Activated CD4-positive, alpha-beta T cell treated with anti-CD3 and anti-CD28 coated beads, Interleukin-10, Interleukin-2, amounts not matched to agents 100 ng/mL and 50 ng/mL, durations not matched to agents 16 hours and 8 hours (primary cell): ENCODE measurements around the gene RASGRF2.
"Not testable (repeated sequence)": the region's sequence is repeated elsewhere in the genome, so short reads cannot be mapped to it uniquely, and the experiment has no call there.

Experiments used
- DNase-seq: peaks from one replicate; pipeline ENCODE4 v3.0.0-alpha.2; 2020

Gene RASGRF2

DNA sequence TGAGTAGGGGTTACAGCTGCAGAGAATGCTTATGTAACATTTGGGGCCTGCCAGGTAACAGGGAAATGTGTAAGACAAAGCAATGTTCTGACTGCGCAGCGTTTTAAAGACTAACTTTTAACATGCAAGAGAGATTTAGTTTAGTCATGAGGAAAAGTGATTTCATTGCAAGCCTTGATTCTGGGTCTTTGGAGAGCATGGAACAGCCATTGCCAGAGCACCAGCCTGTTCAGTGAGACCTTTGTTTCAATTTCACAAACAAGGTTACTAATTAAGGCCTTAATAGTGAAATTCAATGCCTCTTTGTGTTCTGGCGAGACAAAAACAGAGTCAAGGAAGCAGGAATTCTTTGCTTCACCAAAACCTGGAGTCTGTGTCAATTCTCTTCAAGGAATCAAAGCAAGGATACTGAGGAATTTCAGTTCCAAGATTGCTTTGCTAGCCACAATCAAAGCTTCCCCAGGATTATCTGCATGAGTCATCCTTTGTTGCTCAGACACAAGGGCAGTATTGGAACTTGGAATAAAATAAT, 287.3 kb downstream of the RASGRF2 start:
- DNase-seq: no peak

DNA sequence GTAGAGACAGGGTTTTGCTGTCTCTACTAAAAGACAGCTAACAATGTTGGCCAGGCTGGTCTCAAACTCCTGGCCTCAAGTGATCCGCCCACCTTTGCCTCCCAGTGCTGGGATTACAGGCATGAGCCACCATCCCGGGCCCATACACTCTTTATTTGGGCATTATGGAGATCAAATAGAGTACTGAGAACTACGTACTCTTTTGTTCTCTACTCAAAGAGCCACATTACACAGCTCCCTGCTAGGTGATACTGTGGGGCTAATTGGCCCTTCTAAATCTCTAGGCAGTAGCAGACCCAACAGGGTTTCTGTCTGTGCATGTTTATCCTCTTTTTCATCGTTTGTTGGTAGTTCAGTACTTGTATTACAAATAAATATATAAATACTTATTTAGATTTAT, 289.1 kb downstream of the RASGRF2 start:
- no peak for DNase-seq

DNA sequence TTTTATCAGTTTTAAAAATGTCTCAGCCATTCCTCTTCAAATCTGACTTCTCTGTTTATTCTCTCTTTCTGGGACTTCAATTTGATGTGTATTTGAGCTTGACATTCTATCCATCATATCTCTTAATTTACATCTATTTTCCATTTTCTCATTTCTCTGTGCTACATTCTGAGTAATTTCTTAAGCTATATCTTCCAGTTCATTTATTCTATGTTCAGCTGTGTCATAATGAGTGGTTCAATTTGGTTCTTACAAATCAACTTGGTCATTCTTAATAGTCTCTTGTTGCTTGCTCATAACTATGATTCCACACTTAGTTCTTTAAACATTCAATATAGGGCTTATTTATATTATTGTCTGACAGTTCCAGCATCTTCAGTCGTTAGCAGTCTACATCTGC, 289.8 kb downstream of the RASGRF2 start:
- no peak for DNase-seq

DNA sequence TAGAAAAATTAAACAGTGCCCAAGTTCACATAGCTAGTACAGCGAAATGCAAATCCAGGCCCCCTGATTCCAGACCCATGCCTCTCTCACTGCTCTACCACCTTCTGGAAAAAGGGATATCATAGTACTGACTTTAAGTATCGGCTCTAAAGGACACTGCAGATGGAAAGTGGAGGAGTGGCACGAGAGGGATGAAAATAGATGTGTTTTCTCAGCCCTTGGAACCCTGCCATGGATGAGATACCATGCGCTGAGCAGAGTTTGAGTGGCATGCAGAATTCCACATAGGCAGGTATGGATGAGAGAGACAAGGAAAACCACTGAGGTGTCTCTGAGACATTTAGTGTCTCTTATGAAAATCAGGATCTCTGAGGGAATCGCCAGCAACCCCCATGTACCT, 291.8 kb downstream of the RASGRF2 start:
- no peak for DNase-seq

DNA sequence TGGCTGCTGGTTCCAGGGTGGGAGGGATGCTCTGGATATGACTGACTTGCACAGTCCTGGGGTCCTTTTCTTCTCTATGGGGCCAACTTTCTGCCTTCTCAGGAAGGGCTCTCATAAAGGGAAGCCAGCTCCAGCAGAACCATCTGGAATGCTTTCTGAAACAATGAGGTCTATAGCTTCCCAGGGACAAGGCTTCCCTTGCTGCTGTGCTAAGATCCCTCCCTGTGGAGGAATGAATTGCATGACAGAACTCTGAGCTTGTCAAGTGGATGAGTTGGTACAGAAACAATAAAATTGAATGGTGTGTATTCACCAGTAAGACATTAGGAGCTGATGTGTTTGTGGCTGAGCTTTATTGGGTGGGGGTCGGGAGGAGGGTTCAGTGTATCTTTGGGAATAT, 292.7 kb downstream of the RASGRF2 start:
- DNase-seq: no peak

DNA sequence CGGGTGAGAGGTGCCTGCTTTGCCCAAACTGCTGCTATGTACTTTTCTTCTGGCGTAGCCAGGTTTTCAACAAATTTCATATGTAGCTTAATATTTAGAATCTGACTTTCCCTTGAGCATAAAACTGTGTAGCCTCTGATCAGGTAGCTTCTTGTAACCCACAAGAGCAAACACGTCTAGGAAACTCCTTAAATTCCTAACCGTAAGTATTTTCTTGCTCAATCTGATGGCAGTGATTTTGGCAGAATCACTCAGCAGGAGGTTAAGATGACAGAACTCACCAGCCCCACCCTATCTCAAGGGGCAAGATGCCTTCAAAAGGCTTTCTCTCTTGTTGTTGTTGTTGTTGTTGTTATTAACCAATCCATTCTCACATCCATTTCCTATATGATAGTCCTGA, 293.7 kb downstream of the RASGRF2 start:
- no peak for DNase-seq

DNA sequence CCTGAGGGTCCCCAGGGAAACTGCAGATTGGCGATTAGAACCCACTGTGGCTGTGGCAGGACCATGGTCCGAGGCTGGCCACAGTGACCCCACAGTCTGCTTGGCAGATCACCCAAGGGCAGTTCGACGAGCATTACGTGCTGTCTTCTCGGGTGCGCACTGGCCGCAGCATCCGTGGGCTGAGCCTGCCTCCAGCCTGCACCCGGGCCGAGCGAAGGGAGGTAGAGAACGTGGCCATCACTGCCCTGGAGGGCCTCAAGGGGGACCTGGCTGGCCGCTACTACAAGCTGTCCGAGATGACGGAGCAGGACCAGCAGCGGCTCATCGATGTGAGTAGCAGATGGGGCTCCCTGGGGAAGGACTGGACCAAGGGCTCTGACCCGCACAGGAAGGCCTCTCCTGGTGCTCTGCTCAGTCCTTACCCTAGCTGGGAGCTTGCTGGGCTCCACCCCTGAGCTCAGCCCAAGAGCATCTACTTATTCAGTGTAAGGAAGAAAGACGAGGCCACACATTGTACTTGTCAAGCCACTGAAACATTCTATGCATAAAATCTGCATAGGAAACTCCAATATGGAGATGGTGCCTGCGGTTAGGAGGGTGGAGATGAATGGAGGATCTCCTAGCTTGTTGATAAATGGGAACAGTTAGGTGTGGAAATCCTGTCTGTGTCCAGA, 294.9 kb downstream of the RASGRF2 start:
- DNase-seq: no peak

DNA sequence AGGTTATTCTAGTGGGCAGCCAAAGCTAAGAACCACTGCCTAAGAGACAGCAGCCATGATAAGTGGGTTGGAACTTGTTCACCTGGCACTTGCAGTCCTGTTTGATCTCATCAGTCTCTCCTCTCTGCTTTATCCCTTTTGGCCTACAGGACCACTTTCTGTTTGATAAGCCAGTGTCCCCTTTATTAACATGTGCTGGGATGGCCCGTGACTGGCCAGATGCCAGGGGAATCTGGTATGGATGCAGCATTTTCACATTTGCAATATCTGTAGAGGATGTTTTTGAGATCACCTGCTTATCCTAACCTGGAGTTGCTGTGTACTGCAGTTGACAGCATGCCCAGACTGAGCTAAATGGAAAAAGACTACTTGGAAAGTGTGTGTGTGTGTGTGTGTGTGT, 296.6 kb downstream of the RASGRF2 start:
- DNase-seq: no peak

DNA sequence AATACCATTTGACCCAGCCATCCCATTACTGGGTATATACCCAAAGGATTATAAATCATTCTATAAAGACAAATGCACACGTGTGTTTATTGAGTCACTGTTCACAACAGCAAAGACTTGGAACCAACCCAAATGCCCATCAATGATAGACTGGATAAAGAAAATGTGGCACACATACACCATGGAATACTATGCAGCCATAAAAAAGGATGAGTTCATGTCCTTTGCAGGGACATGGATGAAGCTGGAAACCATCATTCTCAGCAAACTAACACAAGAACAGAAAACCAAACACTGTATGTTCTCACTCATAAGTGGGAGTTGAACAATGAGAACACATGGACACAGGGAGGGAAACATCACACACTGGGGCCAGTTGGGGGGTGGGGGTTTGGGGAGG, 302.6 kb downstream of the RASGRF2 start:
- not testable (repeated sequence) for DNase-seq

DNA sequence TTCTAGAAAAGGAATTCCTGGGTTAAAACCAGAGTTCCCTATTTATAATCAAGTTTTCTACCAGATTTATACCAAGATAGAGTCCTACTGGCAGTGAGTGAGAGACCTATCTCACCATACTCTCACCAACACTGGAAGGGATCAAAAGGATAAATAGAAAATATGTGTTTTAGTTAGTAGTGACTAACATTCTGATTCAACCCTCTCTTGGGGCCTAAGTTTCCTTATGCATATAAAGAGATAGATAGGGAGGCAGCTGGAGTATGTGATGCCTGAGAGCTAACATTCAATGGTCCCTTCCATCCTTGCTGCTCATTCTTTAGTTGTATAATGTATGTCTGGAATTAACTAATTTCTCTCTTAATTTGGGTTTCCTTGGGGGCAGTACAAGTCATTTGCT, 304.9 kb downstream of the RASGRF2 start:
- DNase-seq: no peak

DNA sequence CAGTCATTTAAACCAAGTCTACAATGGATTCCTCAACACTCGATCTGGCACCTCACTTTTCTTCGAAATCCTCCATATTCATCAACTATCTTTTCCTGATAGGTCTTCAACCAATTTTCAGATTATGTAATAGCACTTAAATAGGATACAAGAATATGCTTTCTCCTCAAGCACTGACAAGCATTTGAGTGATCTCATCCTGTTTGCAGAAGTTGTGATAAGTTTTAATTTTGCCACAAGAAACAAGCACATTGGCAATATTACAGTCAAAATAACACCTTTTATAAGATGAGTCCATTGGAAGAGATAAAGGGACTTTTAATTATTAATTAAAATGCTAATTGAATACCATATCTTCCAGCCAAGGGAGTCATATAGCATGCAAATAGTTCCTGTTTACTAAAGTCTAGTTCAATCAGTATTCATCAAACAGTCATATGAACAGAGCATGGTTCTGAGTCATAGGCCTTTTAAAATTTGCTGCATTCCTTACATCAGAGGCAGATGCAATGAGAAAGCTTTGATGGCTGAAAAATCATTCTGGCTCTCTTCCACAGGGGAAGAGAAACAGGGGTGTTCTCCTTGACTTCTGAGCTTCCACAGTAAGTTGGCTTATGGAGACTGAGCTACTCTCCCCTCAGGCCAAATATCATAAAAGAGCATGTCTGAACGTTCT, 308.5 kb downstream of the RASGRF2 start:
- no peak for DNase-seq

DNA sequence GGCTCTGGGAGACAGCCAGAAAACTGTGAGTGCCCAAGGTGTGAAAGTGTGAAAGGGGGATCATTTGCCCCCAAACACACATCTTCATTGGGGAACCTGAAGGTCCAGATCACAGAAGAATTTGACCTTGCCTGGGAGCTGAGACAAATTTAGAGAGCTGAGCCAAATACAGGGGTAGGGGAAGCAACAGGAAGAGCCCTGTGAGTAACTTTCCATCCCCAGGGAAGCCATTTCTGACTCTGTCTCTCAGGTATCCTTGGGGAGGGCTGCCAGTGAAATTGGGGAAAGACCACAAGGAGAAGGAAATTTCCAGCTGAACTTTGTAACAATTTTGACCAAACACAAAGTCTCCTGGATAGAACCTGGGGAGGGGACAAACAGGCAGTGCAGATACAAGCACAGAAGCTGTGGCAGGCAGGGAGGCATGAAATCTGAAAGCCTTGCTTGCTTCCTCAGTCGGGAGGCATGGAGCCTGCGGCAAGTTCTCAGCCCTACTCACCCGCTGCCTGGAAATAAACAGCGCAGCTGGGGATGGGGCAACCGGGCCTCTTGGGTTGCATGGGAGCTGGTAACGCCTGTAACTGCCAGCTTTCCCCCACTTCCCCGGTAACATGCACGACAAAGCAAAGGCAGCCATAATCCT, 309.7 kb downstream of the RASGRF2 start:
- no peak for DNase-seq

DNA sequence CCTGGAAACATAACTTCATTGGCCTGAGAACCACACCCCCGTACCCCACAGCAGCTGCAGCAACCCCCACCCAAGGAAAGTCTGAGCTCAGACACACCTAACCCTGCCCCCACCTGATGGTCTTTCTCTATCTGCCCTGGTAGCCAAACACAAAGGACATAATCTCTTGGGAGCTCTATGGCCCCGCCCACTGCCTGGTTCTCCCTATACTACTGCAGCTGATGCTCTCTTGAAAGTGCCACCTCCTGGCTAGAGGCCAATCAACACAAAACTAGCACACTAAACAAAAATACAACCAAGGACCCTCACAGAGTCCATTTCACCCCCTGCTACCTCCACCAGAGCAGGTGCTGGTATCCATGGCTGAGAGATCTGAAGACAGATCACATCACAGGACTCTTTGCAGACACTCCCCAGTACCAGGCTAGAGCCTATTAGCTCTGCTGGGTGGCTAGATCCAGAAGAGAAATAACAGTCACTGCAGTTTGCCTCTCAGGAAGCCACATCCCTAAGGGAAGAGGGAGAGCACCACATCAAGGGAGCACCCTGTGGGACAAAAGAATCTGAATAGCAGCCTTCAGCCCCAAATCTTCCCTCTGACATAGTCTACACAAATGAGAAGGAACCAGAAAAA, 310.3 kb downstream of the RASGRF2 start:
- DNase-seq: not testable (repeated sequence)
